HG02642 (cell line): ENCODE data around the gene IGHMBP2.
A peak's percentile ranks its signal among the peaks of the same experiment; 100 is the strongest.

ENCODE experiments used
- ATAC-seq: cut with Tn5 transposase; IDR thresholded peaks from one replicate; pipeline ENCODE4 v1.9.1; 2021; ENCODE audit warnings: mild to moderate bottlenecking; ENCODE audit not compliant: unreplicated experiment, poor library complexity

Gene IGHMBP2

GRCh38 chr11:68924073-68924925 is 20.6 kb downstream of the IGHMBP2 start:
- no peak for ATAC-seq

GRCh38 chr11:68925611-68926010 is 21.9 kb downstream of the IGHMBP2 start:
- no peak for ATAC-seq

GRCh38 chr11:68927280-68928135 is 23.8 kb downstream of the IGHMBP2 start:
- ATAC-seq, result peak; percentile 57

- no peak for ATAC-seq
These were observed 24.6 kb downstream of the IGHMBP2 start for GRCh38 chr11:68928136-68928880.

- ATAC-seq, result no peak
These were observed 25.4 kb downstream of the IGHMBP2 start for GRCh38 chr11:68929135-68929534.

- no peak for ATAC-seq
These were observed 26.2 kb downstream of the IGHMBP2 start for GRCh38 chr11:68929706-68930570.

GRCh38 chr11:68930991-68931855 is 27.5 kb downstream of the IGHMBP2 start:
- ATAC-seq, result no peak

- no peak for ATAC-seq
These were observed 28.2 kb downstream of the IGHMBP2 start for GRCh38 chr11:68931911-68932310.

- ATAC-seq, result no peak
These were observed 28.7 kb downstream of the IGHMBP2 start for GRCh38 chr11:68932358-68932757.

GRCh38 chr11:68932933-68933577 is 29.4 kb downstream of the IGHMBP2 start:
- no peak for ATAC-seq

GRCh38 chr11:68933605-68934320 is 30.1 kb downstream of the IGHMBP2 start:
- no peak for ATAC-seq

- ATAC-seq, result no peak
These were observed 30.6 kb downstream of the IGHMBP2 start for GRCh38 chr11:68934321-68934645.

GRCh38 chr11:68934666-68935065 is 31.0 kb downstream of the IGHMBP2 start:
- ATAC-seq, result no peak

GRCh38 chr11:68935066-68935465 is 31.4 kb downstream of the IGHMBP2 start:
- ATAC-seq, result no peak

GRCh38 chr11:68935516-68936357 is 32.0 kb downstream of the IGHMBP2 start:
- ATAC-seq, result no peak

GRCh38 chr11:68936358-68936636 is 32.6 kb downstream of the IGHMBP2 start:
- no peak for ATAC-seq
